GM23338 (cell line): ENCODE results near the gene CLNK. TPM values are rescaled to one million over a fixed set of nuclear protein-coding genes. Genes with fewer than 3 reads are reported as not detected.

ENCODE experiments used
- ATAC-seq: fragments of 200-7000 bp; cut with Tn5 transposase; 3 replicates; pipeline ENCODE4 v1.9.1; 2020
- DNase-seq: peaks from one replicate; pipeline ENCODE4 v3.0.0-alpha.2; 2015; ENCODE audit warnings: low spot score
- H2AFZ ChIP-seq: fragments of 200-600 bp; sonication (generic); 2 replicates; pipeline ENCODE4 v1.8.0; 2016; ENCODE audit warnings: antibody characterized with exemption, mild to moderate bottlenecking, moderate library complexity
- H3F3A ChIP-seq: fragments of 200-600 bp; sonication (generic); replicated peaks from 2 replicates; pipeline ENCODE4 v1.8.0; 2017; ENCODE audit warnings: antibody characterized with exemption, mixed run types, low read depth
- H3K27ac ChIP-seq: fragments of 200-600 bp; sonication (generic); 2 replicates; pipeline ENCODE4 v1.6.1; 2016; ENCODE audit warnings: low read depth
- H3K27me3 ChIP-seq: fragments of 200-600 bp; sonication (generic); 2 replicates; pipeline ENCODE4 v1.8.0; 2016; ENCODE audit warnings: mild to moderate bottlenecking, mixed run types, moderate library complexity; ENCODE audit not compliant: insufficient read depth
- H3K36me3 ChIP-seq: fragments of 200-600 bp; sonication (generic); 2 replicates; pipeline ENCODE4 v1.8.0; 2016; ENCODE audit warnings: mild to moderate bottlenecking; ENCODE audit not compliant: insufficient read depth
- H3K4me1 ChIP-seq: fragments of 200-600 bp; sonication (generic); 2 replicates; pipeline ENCODE4 v1.8.0; 2016; ENCODE audit warnings: mild to moderate bottlenecking, moderate library complexity; ENCODE audit not compliant: insufficient read depth
- H3K4me2 ChIP-seq: fragments of 200-600 bp; sonication (generic); 2 replicates; pipeline ENCODE4 v1.7.1; 2017; ENCODE audit warnings: mixed run types
- H3K4me3 ChIP-seq: fragments of 200-600 bp; sonication (generic); 2 replicates; pipeline ENCODE4 v1.6.1; 2016; ENCODE audit warnings: mixed run types
- H3K79me2 ChIP-seq: fragments of 200-600 bp; sonication (generic); replicated peaks from 2 replicates; pipeline ENCODE4 v1.8.0; 2017; ENCODE audit warnings: mild to moderate bottlenecking; ENCODE audit not compliant: insufficient read depth
- H3K9me2 ChIP-seq: fragments of 200-600 bp; sonication (generic); 2 replicates; pipeline ENCODE4 v1.8.0; 2017; ENCODE audit not compliant: insufficient read depth
- H4K20me1 ChIP-seq: fragments of 200-600 bp; sonication (generic); replicated peaks from 2 replicates; pipeline ENCODE4 v1.8.0; 2017; ENCODE audit warnings: mild to moderate bottlenecking; ENCODE audit not compliant: insufficient read depth
- H3K27ac Mint-ChIP-seq: 2 replicates; pipeline ENCODE4 v1.8.0; 2020; ENCODE audit warnings: inconsistent platforms, mild to moderate bottlenecking, moderate library complexity, mixed read lengths
- H3K27me3 Mint-ChIP-seq: 3 replicates; pipeline ENCODE4 v1.8.0; 2022; ENCODE audit warnings: low read depth, mild to moderate bottlenecking, moderate library complexity, mixed read lengths, inconsistent platforms; ENCODE audit not compliant: insufficient read depth, poor library complexity
- H3K36me3 Mint-ChIP-seq: 3 replicates; pipeline ENCODE4 v1.8.0; 2021; ENCODE audit warnings: low read depth, mild to moderate bottlenecking, inconsistent platforms, moderate library complexity, mixed read lengths
- H3K4me1 Mint-ChIP-seq: 3 replicates; pipeline ENCODE4 v1.8.0; 2020; ENCODE audit warnings: mild to moderate bottlenecking, inconsistent platforms, mixed read lengths
- H3K4me3 Mint-ChIP-seq: 3 replicates; pipeline ENCODE4 v1.8.0; 2021; ENCODE audit warnings: moderate library complexity, mild to moderate bottlenecking, inconsistent platforms, mixed read lengths
- H3K9me3 Mint-ChIP-seq: 3 replicates; pipeline ENCODE4 v1.8.0; 2020; ENCODE audit warnings: moderate library complexity, mild to moderate bottlenecking, inconsistent platforms, mixed read lengths
- CREB1 ChIP-seq: fragments of 250-450 bp; sonication (Bioruptor Pico); IDR thresholded peaks from 2 replicates; pipeline ENCODE4 v1.5.0; 2020; ENCODE audit warnings: low read depth, mild to moderate bottlenecking, moderate library complexity
- CTCF ChIP-seq, 2 experiments: fragments of 200-600 bp in 1 of 2; sonication (generic) in 1 of 2; conservative IDR thresholded peaks; 2 replicates each; pipeline versions ENCODE4 v1.5.1 to v1.6.1; 2016 to 2017; ENCODE audit warnings: antibody characterized with exemption in 2 of 2, low read depth in 2 of 2, mild to moderate bottlenecking in 2 of 2, moderate library complexity in 1 of 2
- EZH2 ChIP-seq: fragments of 200-600 bp; sonication (generic); IDR thresholded peaks from one replicate; pipeline ENCODE4 v1.8.0; 2017; ENCODE audit warnings: antibody characterized with exemption, mild to moderate bottlenecking, low read depth; ENCODE audit not compliant: unreplicated experiment
- EZH2phosphoT487 ChIP-seq: fragments of 200-600 bp; sonication (generic); IDR thresholded peaks from one replicate; pipeline ENCODE4 v1.8.1; 2018; ENCODE audit warnings: antibody characterized with exemption; ENCODE audit not compliant: unreplicated experiment
- JUNB ChIP-seq: IDR thresholded peaks from one replicate; pipeline ENCODE4 v1.6.1; 2016; ENCODE audit warnings: antibody characterized with exemption; ENCODE audit not compliant: unreplicated experiment
- NANOG ChIP-seq: IDR thresholded peaks from 2 replicates; pipeline ENCODE4 v1.6.1; 2016; ENCODE audit warnings: antibody characterized with exemption, borderline replicate concordance
- POLR2AphosphoS5 ChIP-seq: IDR thresholded peaks from 2 replicates; pipeline ENCODE4 v1.6.1; 2016; ENCODE audit warnings: antibody characterized with exemption, low read depth
- STAT1 ChIP-seq: IDR thresholded peaks from one replicate; pipeline ENCODE4 v1.6.1; 2016; ENCODE audit warnings: antibody characterized with exemption; ENCODE audit not compliant: unreplicated experiment
- ZNF114 ChIP-seq: fragments of 250-450 bp; sonication (Bioruptor Pico); IDR thresholded peaks from 2 replicates; pipeline ENCODE4 v1.5.0; 2020; ENCODE audit warnings: mild to moderate bottlenecking, moderate library complexity
- ZNF331 ChIP-seq: fragments of 250-450 bp; sonication (Bioruptor Pico); IDR thresholded peaks from 2 replicates; pipeline ENCODE4 v1.5.0; 2020; ENCODE audit warnings: low read depth, mild to moderate bottlenecking, moderate library complexity
- polyA plus RNA-seq: library from polyadenylated mRNA; unstranded; fragments of >200 nt; fragmentation: Nextera tagmentation; extraction: Ambion mirVana; gene quantifications from 2 replicates; pipeline ENCODE4 v1.2.1, GENCODE V29; 2016
- total RNA-seq: library from RNA; depleted of rRNA; stranded (reverse); fragments of >200 nt; shearing (Covaris generic); gene quantifications from 2 replicates; pipeline ENCODE4 v1.2.3, GENCODE V29; 2014
- TF ChIP-seq, protein P1 (sequence below): IDR thresholded peaks from 2 replicates; pipeline ENCODE4 v1.6.1; 2016; ENCODE audit warnings: antibody characterized with exemption
- TF ChIP-seq, protein P2 (sequence below): IDR thresholded peaks from one replicate; pipeline ENCODE4 v1.6.1; 2018; ENCODE audit warnings: antibody characterized with exemption; ENCODE audit not compliant: unreplicated experiment
- TF ChIP-seq, protein P3 (sequence below): fragments of 250-450 bp; sonication (Bioruptor Pico); IDR thresholded peaks from 2 replicates; pipeline ENCODE4 v1.5.0; 2020; ENCODE audit warnings: mild to moderate bottlenecking, moderate library complexity

The CLNK gene
- total and polyA plus RNA-seq, 2 experiments from 2014 or later = not detected

DNA sequence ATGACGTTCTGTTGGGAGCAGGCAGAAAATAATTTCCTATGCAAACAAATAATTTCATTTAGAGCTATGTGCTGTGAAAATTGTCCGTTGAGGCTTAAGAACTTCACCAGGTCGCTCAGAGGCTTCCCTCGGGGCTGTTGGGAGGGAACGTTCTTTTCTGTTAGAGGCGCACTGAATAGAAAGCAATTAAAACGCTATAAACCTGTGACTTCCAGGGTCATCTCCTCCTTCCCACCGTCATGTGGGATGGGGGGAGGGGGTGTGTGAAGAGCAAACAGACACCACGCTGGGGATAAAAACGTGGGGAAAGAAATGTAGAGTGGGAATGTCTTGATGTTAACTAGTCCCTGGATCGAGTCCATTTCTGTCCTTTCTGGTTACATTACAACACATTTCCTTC lies 192.1 kb downstream of the CLNK start:
- H3K36me3 ChIP-seq = no peaks in the 10 kb centered on the region
- peaks cover 12% of the 10 kb centered on the region for H3F3A ChIP-seq
- no peak for DNase-seq
- Mint-ChIP-seq H3K27ac (no peak overlapping the region), H3K4me3 (no peak overlapping the region), H3K36me3 (no peaks in the 10 kb centered on the region), H3K4me1 (peaks cover 41% of the 10 kb centered on the region), H3K9me3 (no peaks in the 10 kb centered on the region; the same call in 2 of the 3 replicates), H3K27me3 (peaks cover 26% of the 10 kb centered on the region)
- no peak for ATAC-seq
- peaks cover 22% of the 10 kb centered on the region for H3K4me1 ChIP-seq
- H3K27ac ChIP-seq = no peak overlapping the region
- H3K4me2 ChIP-seq = no peak overlapping the region
- no peaks in the 10 kb centered on the region for H4K20me1 ChIP-seq
- H3K4me3 ChIP-seq = no peak overlapping the region
- TF ChIP-seq, protein P1, sequence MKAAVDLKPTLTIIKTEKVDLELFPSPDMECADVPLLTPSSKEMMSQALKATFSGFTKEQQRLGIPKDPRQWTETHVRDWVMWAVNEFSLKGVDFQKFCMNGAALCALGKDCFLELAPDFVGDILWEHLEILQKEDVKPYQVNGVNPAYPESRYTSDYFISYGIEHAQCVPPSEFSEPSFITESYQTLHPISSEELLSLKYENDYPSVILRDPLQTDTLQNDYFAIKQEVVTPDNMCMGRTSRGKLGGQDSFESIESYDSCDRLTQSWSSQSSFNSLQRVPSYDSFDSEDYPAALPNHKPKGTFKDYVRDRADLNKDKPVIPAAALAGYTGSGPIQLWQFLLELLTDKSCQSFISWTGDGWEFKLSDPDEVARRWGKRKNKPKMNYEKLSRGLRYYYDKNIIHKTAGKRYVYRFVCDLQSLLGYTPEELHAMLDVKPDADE = no peak
- TF ChIP-seq EZH2phosphoT487 (no peak), ZNF114 (CRISPR knock-in tag) (no peak), JUNB (no peak), NANOG (no peak), EZH2 (no peak), CREB1 (CRISPR knock-in tag) (no peak), ZNF331 (CRISPR knock-in tag) (no peak), STAT1 (no peak), CTCF (conservative IDR thresholded peaks at IDR 0.05; ENCODE audit: low read depth in 2 of 2) (no peak), POLR2AphosphoS5 (no peak)
- TF ChIP-seq, protein P2, sequence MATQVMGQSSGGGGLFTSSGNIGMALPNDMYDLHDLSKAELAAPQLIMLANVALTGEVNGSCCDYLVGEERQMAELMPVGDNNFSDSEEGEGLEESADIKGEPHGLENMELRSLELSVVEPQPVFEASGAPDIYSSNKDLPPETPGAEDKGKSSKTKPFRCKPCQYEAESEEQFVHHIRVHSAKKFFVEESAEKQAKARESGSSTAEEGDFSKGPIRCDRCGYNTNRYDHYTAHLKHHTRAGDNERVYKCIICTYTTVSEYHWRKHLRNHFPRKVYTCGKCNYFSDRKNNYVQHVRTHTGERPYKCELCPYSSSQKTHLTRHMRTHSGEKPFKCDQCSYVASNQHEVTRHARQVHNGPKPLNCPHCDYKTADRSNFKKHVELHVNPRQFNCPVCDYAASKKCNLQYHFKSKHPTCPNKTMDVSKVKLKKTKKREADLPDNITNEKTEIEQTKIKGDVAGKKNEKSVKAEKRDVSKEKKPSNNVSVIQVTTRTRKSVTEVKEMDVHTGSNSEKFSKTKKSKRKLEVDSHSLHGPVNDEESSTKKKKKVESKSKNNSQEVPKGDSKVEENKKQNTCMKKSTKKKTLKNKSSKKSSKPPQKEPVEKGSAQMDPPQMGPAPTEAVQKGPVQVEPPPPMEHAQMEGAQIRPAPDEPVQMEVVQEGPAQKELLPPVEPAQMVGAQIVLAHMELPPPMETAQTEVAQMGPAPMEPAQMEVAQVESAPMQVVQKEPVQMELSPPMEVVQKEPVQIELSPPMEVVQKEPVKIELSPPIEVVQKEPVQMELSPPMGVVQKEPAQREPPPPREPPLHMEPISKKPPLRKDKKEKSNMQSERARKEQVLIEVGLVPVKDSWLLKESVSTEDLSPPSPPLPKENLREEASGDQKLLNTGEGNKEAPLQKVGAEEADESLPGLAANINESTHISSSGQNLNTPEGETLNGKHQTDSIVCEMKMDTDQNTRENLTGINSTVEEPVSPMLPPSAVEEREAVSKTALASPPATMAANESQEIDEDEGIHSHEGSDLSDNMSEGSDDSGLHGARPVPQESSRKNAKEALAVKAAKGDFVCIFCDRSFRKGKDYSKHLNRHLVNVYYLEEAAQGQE = no peak
- TF ChIP-seq, protein P3, sequence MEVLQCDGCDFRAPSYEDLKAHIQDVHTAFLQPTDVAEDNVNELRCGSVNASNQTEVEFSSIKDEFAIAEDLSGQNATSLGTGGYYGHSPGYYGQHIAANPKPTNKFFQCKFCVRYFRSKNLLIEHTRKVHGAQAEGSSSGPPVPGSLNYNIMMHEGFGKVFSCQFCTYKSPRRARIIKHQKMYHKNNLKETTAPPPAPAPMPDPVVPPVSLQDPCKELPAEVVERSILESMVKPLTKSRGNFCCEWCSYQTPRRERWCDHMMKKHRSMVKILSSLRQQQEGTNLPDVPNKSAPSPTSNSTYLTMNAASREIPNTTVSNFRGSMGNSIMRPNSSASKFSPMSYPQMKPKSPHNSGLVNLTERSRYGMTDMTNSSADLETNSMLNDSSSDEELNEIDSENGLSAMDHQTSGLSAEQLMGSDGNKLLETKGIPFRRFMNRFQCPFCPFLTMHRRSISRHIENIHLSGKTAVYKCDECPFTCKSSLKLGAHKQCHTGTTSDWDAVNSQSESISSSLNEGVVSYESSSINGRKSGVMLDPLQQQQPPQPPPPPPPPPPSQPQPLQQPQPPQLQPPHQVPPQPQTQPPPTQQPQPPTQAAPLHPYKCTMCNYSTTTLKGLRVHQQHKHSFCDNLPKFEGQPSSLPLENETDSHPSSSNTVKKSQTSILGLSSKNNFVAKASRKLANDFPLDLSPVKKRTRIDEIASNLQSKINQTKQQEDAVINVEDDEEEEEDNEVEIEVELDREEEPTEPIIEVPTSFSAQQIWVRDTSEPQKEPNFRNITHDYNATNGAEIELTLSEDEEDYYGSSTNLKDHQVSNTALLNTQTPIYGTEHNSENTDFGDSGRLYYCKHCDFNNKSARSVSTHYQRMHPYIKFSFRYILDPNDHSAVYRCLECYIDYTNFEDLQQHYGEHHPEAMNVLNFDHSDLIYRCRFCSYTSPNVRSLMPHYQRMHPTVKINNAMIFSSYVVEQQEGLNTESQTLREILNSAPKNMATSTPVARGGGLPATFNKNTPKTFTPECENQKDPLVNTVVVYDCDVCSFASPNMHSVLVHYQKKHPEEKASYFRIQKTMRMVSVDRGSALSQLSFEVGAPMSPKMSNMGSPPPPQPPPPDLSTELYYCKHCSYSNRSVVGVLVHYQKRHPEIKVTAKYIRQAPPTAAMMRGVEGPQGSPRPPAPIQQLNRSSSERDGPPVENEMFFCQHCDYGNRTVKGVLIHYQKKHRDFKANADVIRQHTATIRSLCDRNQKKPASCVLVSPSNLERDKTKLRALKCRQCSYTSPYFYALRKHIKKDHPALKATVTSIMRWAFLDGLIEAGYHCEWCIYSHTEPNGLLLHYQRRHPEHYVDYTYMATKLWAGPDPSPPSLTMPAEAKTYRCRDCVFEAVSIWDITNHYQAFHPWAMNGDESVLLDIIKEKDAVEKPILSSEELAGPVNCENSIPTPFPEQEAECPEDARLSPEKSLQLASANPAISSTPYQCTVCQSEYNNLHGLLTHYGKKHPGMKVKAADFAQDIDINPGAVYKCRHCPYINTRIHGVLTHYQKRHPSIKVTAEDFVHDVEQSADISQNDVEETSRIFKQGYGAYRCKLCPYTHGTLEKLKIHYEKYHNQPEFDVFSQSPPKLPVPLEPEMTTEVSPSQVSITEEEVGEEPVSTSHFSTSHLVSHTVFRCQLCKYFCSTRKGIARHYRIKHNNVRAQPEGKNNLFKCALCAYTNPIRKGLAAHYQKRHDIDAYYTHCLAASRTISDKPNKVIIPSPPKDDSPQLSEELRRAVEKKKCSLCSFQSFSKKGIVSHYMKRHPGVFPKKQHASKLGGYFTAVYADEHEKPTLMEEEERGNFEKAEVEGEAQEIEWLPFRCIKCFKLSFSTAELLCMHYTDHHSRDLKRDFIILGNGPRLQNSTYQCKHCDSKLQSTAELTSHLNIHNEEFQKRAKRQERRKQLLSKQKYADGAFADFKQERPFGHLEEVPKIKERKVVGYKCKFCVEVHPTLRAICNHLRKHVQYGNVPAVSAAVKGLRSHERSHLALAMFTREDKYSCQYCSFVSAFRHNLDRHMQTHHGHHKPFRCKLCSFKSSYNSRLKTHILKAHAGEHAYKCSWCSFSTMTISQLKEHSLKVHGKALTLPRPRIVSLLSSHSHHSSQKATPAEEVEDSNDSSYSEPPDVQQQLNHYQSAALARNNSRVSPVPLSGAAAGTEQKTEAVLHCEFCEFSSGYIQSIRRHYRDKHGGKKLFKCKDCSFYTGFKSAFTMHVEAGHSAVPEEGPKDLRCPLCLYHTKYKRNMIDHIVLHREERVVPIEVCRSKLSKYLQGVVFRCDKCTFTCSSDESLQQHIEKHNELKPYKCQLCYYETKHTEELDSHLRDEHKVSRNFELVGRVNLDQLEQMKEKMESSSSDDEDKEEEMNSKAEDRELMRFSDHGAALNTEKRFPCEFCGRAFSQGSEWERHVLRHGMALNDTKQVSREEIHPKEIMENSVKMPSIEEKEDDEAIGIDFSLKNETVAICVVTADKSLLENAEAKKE = no peak
- H2AFZ ChIP-seq = no peak overlapping the region
- no peaks in the 10 kb centered on the region for H3K79me2 ChIP-seq
- peaks cover 26% of the 10 kb centered on the region for H3K27me3 ChIP-seq
- H3K9me2 ChIP-seq = no peaks in the 10 kb centered on the region
